Astrocyte (in vitro differentiated cells and primary cell): ENCODE results near the gene IGFN1. TPM values are rescaled to one million over a fixed set of nuclear protein-coding genes. Genes with fewer than 3 reads are reported as not detected.
"Not testable (repeated sequence)": the region's sequence is repeated elsewhere in the genome, so short reads cannot be mapped to it uniquely, and the experiment has no call there.

ENCODE experiments used
- DNase-seq: peaks from one replicate; pipeline ENCODE4 v3.0.0-alpha.2; 2010; ENCODE audit warnings: low read depth
- FAIRE-seq: peaks from 2 replicates; lab custom pipeline; 2011; peaks lifted over from hg19 to GRCh38; lab: Jason Lieb, UNC
- H2AFZ ChIP-seq: 2 replicates; pipeline ENCODE4 v1.6.0; 2012; ENCODE audit warnings: low read depth, low read length, inconsistent platforms
- H3K27ac ChIP-seq: 2 replicates; pipeline ENCODE4 v1.5.1; 2011; ENCODE audit warnings: low read depth, low read length, inconsistent platforms
- H3K27me3 ChIP-seq: 2 replicates; pipeline ENCODE4 v1.6.0; 2011; ENCODE audit warnings: low read length, inconsistent platforms; ENCODE audit not compliant: insufficient read depth
- H3K36me3 ChIP-seq: 2 replicates; pipeline ENCODE4 v1.5.1; 2011; ENCODE audit warnings: low read length, inconsistent platforms; ENCODE audit not compliant: insufficient read depth
- H3K4me1 ChIP-seq: 2 replicates; pipeline ENCODE4 v1.5.1; 2011; ENCODE audit warnings: low read length, inconsistent platforms; ENCODE audit not compliant: insufficient read depth
- H3K4me2 ChIP-seq: 2 replicates; pipeline ENCODE4 v1.6.0; 2012; ENCODE audit warnings: low read length, inconsistent platforms
- H3K4me3 ChIP-seq: 2 replicates; pipeline ENCODE4 v1.5.1; 2011; ENCODE audit warnings: low read depth, mild to moderate bottlenecking, low read length, inconsistent platforms; ENCODE audit not compliant: insufficient read depth
- H3K79me2 ChIP-seq: 2 replicates; pipeline ENCODE4 v1.6.0; 2012; ENCODE audit warnings: mild to moderate bottlenecking, low read length, inconsistent platforms; ENCODE audit not compliant: insufficient read depth
- H3K9ac ChIP-seq: 2 replicates; pipeline ENCODE4 v1.6.0; 2012; ENCODE audit warnings: mild to moderate bottlenecking, low read length, inconsistent platforms
- H3K9me3 ChIP-seq: 2 replicates; pipeline ENCODE4 v1.5.1; 2012; ENCODE audit warnings: low read depth, mild to moderate bottlenecking, low read length, inconsistent platforms; ENCODE audit not compliant: insufficient read depth
- H4K20me1 ChIP-seq: 2 replicates; pipeline ENCODE4 v1.6.0; 2012; ENCODE audit warnings: low read length, inconsistent platforms; ENCODE audit not compliant: insufficient read depth
- H3K27ac Mint-ChIP-seq: one replicate; pipeline ENCODE4 v1.8.0; 2021; ENCODE audit warnings: mild to moderate bottlenecking, mixed read lengths; ENCODE audit not compliant: unreplicated experiment
- H3K27me3 Mint-ChIP-seq: one replicate; pipeline ENCODE4 v1.8.0; 2021; ENCODE audit warnings: low read depth, mixed read lengths; ENCODE audit not compliant: unreplicated experiment
- H3K36me3 Mint-ChIP-seq: one replicate; pipeline ENCODE4 v1.8.0; 2021; ENCODE audit warnings: low read depth, mixed read lengths; ENCODE audit not compliant: unreplicated experiment
- H3K4me1 Mint-ChIP-seq: one replicate; pipeline ENCODE4 v1.8.0; 2021; ENCODE audit warnings: low read depth, mixed read lengths; ENCODE audit not compliant: unreplicated experiment
- H3K4me3 Mint-ChIP-seq: one replicate; pipeline ENCODE4 v1.8.0; 2021; ENCODE audit warnings: mild to moderate bottlenecking, moderate library complexity, mixed read lengths; ENCODE audit not compliant: unreplicated experiment
- H3K9me3 Mint-ChIP-seq: one replicate; pipeline ENCODE4 v1.8.0; 2021; ENCODE audit warnings: mild to moderate bottlenecking, mixed read lengths; ENCODE audit not compliant: unreplicated experiment
- CTCF ChIP-seq: IDR thresholded peaks from 2 replicates; pipeline ENCODE4 v1.5.1; 2011; ENCODE audit warnings: low read depth, mild to moderate bottlenecking, inconsistent platforms, low read length, moderate library complexity; ENCODE audit not compliant: insufficient read depth
- EZH2 ChIP-seq: IDR thresholded peaks from 2 replicates; pipeline ENCODE4 v1.6.1; 2012; ENCODE audit warnings: mild to moderate bottlenecking, low read length, inconsistent platforms; ENCODE audit not compliant: insufficient read depth
- total RNA-seq: library from RNA; stranded (reverse); gene quantifications from 2 replicates; pipeline ENCODE4 v1.2.1, GENCODE V29; 2021

Gene IGFN1
- total RNA-seq, 1 donor from 2014 or later = 0.02 TPM

- H3K4me3 Mint-ChIP-seq = no peak overlapping the region
- Histone ChIP-seq H3K79me2 (no peaks in the 10 kb centered on the region), H3K4me1 (peaks cover 12% of the 10 kb centered on the region), H3K36me3 (no peaks in the 10 kb centered on the region), H3K27me3 (no peaks in the 10 kb centered on the region), H3K4me3 (no peak overlapping the region), H3K4me2 (no peak overlapping the region), H3K9me3 (no peaks in the 10 kb centered on the region), H2AFZ (no peak overlapping the region), H3K9ac (no peak overlapping the region), H3K27ac (no peak overlapping the region), H4K20me1 (no peaks in the 10 kb centered on the region)
- no peak overlapping the region for H3K27ac Mint-ChIP-seq
- TF ChIP-seq EZH2 = no peak
- no peak for TF ChIP-seq CTCF
- peaks cover 3% of the 10 kb centered on the region for H3K9me3 Mint-ChIP-seq
- H3K4me1 Mint-ChIP-seq = no peaks in the 10 kb centered on the region
- no peak for DNase-seq
- no peaks in the 10 kb centered on the region for H3K36me3 Mint-ChIP-seq
- H3K27me3 Mint-ChIP-seq = peaks cover 32% of the 10 kb centered on the region
- FAIRE-seq = no peak
Measured at GRCh38 chr1:201255479-201256362, 65.1 kb downstream of the IGFN1 start.

DNA sequence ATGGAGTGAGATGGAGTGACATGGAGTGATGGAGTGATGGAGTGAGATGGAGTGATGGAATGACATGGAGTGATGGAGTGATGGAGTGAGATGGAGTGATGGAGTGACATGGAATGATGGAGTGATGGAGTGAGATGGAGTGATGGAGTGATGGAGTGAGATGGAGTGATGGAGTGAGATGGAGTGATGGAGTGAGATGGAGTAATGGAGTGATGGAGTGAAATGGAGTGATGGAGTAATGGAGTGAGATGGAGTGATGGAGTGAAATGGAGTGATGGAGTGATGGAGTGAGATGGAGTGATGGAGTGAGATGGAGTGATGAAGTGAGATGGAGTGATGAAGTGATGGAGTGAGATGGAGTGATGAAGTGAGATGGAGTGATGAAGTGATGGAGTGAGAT lies 67.5 kb downstream of the IGFN1 start:
- H3K27me3 Mint-ChIP-seq = peaks cover 17% of the 10 kb centered on the region
- not testable (repeated sequence) for H3K9me3 Mint-ChIP-seq, H3K36me3 Mint-ChIP-seq, H3K9me3 ChIP-seq, H3K4me3 ChIP-seq, H2AFZ ChIP-seq, H3K79me2 ChIP-seq, H3K9ac ChIP-seq, H3K36me3 ChIP-seq, H3K4me1 Mint-ChIP-seq, H3K4me3 Mint-ChIP-seq, H3K27ac ChIP-seq, FAIRE-seq, H3K27ac Mint-ChIP-seq, H3K27me3 ChIP-seq, H4K20me1 ChIP-seq, DNase-seq, H3K4me2 ChIP-seq
- peaks cover 12% of the 10 kb centered on the region for H3K4me1 ChIP-seq

DNA sequence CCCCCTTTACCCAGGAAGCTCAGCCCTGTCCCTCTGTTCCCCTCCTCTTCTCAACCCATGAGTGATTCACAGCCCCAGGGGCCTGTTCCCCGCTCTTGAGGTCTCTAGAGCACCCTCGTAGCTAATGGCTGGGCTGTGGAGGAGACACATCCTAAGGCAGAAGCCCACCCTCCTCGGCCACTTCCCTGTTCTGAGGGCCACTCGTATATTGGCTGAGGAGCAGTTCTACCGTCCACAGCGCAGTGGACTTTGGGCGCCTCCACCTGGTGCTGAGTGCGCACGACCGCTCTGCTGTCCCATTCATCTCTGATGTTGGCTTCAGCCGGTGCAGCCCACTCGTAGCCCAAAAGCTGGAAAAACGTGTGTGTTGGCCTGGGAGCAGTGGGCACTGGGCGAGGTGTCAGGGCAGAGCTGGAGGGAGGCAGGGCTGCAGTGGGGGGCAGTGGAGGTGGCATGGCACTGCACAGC lies 68.2 kb downstream of the IGFN1 start:
- Histone ChIP-seq H3K4me2 (no peak overlapping the region), H2AFZ (no peak overlapping the region), H3K4me3 (no peak overlapping the region), H4K20me1 (no peaks in the 10 kb centered on the region), H3K27ac (no peak overlapping the region), H3K9me3 (no peaks in the 10 kb centered on the region), H3K4me1 (peaks cover 12% of the 10 kb centered on the region), H3K79me2 (no peaks in the 10 kb centered on the region), H3K27me3 (no peaks in the 10 kb centered on the region), H3K36me3 (no peaks in the 10 kb centered on the region), H3K9ac (no peak overlapping the region)
- H3K4me3 Mint-ChIP-seq = no peak overlapping the region
- H3K4me1 Mint-ChIP-seq = no peaks in the 10 kb centered on the region
- no peaks in the 10 kb centered on the region for H3K36me3 Mint-ChIP-seq
- H3K27ac Mint-ChIP-seq = no peak overlapping the region
- peaks cover 3% of the 10 kb centered on the region for H3K9me3 Mint-ChIP-seq
- TF ChIP-seq CTCF (no peak), EZH2 (no peak)
- H3K27me3 Mint-ChIP-seq = peaks cover 13% of the 10 kb centered on the region
- DNase-seq (no peak), FAIRE-seq (no peak)
